DMS153 (cell line): Measurements from ENCODE around the gene DISC1.

Source experiments
- DNase-seq: peaks from one replicate; lab custom pipeline; 2025; lab: John Stamatoyannopoulos, UW

DISC1 gene

DNA sequence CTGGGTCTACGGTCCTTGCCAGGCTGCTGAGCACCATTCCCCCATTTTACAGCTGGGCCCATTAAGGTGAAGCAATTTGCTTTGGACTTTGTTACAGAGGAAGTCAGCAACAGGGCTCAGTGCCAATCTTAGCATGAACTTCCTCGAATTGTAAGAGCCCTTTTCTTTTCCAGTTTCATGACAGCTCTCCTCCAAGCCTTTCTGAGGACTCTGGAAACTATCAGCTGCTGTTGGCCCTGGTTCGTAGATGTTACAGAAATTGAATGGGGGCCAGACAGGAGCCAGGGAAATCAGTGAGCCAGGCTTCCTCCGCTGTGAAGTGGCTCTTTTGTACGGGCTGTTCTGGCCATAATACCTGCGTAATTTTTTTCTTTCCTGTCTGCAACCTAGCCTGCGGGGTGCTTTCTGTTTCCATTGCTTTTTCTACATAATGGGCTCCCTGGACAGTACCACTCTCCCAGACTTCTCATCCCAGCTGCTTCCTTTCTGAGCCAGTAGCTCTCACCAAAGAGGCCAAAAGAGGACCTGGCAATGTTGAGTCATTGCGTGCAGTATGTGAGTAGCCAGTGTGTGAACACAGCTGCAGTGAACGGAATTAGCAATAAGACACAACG is 386.3 kb downstream of the DISC1 start:
- DNase-seq, result peak; percentile 91

DNA sequence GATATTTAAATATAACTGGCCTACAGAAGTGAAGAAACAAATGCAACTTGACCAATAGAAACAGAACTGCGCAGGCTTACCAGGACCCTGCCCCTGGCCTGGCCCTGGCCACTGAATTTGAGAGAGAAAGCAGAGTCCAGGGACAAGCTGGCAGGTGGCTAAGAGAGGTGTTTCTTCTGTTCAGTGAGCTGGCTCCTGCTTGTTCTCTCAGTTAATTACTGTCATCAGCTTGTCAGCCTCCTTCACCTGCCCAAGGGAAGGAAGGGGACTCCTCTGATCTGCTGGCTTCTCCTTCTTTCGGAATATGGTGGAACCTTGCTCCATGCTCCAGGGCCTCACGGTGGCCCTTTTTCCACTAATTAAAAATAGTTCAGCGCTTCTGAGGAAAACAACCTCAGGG is 388.4 kb downstream of the DISC1 start:
- no peak for DNase-seq

DNA sequence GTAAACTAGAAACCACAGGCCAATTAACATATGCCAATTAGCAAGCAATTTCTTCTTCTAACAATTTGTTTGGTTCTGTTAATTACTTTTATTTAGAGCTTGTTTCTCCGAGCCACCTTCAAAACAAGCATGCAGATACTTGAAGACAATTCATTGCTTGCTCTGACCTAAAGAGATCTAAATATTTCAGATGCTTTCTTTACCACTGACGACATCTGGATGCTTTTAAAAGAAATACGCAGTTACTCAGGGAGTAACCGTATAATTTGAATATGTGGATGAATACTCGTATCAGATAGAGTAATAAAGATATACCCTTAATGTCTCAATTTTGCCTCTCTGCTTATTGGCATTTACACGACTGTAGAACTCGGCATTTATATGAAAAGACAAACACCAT is 390.0 kb downstream of the DISC1 start:
- DNase-seq, result no peak

DNA sequence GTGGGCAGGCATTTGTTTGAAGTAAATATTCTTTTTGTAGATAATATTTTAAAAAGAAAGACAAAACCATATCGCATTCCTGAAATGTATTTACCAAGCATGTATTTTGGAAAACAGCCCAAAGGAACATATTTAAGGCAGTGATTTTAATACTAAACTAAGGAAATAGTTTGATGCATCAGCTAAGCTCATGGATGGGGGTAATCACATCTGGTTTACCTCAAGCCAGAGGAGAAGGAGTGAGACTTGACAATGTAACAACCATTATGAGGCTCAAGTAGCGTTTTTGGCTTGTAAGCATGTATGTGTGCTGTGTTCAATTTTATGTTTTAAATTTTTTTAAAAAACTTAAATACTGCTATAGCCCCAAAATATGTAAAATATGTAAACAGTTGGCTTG is 390.5 kb downstream of the DISC1 start:
- DNase-seq, result no peak

DNA sequence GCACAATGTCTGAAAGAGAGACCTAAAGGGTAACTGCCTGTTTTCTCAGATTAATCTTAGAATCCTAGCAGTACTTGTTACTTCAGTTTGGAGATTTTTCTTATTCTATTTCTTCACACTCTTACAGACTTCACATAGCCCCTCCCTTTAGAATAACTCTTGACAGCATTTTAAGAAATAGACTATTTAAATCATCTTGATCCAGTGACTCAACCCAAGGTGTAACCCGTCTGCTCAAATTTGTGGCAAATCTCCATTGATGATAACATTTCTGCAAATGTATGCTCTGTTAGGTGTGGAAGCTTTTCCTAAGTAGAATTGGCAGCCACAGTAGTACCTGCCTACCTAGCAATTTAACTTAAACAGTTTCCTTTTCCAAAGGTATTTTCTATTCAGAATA is 391.2 kb downstream of the DISC1 start:
- no peak for DNase-seq

DNA sequence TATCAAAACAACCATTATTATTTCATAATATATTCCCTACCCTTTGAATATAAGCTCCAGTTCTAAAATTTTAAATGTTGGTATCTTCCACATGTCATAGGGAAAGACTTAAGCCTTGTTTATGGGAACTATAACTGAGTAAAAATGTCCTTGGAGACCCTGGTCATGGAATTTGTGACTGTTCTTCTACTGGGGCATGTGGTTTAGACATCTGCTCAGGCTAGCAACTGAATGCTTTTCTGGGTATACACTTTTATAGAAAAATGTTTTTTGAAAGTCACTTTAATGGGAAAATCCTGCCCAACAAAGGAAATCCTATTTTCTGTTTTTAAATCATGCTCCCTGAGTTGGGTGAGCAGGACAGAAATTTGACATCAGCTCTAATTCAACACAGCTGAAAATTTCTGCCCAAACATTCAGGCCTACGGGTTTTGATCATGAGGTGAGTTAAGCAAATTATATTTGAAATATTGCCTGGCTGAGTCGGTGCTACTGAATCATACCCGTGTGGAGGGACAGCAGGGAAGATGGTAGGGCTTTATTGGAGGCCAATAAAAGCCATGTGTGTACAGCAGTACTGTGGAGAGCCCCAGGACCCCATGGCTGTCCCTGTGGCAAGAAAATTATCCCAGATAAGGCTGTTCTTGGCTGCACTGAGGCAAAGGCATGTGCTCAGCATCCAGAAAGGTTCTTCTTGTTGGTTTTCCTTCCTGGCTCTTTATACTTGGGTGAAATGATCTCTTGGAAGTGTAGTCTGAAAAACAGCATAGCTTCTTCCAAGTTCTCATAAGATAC is 391.8 kb downstream of the DISC1 start:
- no peak for DNase-seq

DNA sequence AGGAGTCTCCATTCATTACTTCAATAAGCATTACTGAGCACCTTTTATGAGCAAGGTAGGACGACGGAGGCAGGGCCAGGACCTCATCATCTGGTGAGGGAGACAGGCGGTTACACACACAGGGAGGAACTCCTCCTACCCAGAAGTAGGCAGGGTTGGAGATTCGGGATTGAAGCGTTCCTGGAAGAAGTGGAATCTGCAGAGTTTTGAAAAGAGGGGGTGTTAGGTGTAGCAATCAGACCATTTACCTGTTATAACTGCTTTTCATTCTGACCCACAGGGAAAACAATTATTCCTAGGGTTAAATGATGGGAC is 392.4 kb downstream of the DISC1 start:
- no peak for DNase-seq

DNA sequence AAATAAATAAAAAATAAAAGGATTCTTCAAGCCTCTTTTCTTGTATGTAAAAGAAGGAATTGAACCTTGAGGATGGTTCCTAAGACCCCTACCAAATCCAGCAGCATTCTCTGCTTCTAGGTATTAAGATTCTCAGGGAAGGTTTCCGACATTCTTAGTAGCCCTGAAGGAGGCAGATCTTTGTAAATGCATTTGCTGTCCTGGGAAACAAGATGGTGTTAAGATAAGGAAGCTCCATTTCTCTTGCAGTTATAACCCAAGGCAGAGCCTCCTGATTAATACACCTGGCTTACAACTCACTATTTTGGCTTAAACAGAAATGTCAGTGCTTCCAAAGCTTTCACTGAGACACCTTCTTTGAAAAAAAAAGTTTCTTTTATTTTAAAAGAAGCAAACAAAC is 393.8 kb downstream of the DISC1 start:
- no peak for DNase-seq

DNA sequence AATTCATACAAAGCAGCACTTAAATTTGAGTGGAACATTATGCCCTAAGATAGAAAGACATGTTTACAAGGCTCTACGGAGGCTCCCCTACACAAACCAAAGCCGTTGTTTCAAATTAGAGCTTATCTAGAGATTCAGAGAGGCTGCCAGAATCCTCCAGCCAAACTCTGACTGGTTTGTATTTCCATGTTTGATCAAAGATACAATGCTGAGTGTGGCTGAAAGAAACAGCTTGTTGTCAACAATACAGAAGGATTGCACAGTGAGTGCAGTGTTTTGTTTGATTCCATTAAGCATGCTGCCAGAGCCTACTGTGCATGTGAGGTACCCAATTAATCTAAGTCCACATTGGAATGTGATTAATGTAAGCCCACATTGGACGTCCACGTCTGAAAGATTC is 402.7 kb downstream of the DISC1 start:
- peak; percentile 53 for DNase-seq

DNA sequence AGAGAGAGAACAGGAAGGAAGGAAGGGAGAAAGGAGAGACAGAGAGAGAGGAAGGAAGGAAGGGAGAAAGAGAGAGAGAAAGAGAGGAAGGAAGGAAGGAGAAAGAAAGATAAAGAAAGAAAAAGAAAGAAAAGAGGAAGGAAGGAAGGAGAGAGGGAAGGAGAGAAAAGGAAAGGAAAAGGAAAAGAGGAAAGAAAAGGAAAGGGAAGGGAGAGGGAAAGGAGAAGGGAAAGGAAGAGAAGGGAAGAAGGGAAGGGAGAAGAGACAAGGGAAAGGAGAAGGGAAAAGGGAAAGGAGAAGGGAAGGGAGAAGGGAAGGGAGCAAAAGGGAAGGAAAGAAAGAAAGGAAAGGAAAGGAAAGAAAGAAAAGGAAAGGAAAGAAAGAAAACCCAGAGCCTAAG is 404.6 kb downstream of the DISC1 start:
- DNase-seq, result no peak

DNA sequence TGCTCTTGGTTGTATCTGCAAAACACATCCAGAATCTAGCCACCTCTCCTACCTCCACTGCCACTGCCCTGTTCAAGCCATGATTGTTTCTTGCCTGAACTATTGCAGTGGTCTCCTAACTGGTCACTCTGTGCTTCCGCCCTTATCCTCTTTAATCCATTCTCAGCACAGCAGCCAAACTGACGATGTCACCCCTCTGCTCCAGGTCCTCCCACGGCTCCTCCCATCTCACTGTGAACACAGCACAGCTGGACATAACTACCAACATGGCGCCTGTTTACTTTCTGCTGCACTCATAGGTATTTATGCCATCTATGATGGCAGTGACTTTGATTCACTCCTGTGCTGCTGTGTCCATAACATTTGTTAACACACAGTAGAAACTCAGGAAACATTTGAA is 406.7 kb downstream of the DISC1 start:
- DNase-seq, result peak; percentile 70

DNA sequence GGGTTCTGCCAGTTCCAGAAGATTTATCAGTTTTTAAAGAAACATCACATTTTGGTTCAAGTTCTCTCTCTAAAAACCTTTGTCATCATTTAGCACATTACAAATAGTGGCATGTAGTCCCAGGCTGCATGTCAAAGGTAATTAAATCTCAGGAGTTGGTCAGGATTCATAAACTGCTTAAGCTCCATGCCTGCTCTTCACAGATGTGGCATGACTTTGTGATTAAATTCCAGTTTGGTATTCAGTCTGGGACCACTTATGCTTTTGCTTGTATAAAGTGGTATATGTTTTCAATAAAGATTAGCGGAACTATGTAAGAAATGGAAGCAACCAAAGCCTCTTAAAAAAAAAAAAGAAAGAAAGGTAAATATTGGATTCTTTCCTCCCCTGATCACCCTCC is 408.0 kb downstream of the DISC1 start:
- DNase-seq, result no peak

DNA sequence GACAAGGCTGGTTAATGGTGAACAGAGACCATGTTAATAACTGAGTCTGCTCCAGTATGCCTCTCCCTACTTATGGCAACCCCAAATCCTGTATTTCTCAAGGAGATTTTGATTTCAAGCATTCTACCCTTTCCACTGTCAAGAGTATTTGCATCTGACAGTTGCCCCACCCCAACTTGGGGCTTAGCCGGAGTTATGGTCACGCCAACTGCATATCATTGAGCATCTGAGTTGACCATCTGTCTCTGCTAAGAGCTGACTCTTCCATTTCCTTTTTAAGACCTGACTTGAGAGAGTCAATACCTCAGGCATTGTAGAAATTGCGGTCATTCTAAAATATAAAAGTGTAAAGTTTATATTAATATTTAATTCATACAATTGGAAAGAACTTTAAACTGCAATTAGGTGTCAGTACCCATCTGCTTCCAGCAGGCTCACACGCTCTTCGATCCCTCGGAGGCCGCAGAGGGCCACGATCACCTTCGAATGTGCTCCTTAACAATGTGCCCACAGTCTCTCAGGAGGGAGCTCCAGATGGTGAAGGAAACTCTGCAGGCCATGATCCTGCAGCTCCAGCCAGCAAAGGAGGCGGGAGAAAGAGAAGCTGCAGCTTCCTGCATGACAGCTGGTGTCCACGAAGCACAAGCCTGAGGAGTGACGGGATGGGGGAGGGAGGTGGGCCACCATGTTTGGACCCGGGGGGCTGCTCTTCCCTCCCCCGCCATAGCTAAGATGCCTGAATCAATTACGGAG is 409.8 kb downstream of the DISC1 start:
- DNase-seq, result no peak

DNA sequence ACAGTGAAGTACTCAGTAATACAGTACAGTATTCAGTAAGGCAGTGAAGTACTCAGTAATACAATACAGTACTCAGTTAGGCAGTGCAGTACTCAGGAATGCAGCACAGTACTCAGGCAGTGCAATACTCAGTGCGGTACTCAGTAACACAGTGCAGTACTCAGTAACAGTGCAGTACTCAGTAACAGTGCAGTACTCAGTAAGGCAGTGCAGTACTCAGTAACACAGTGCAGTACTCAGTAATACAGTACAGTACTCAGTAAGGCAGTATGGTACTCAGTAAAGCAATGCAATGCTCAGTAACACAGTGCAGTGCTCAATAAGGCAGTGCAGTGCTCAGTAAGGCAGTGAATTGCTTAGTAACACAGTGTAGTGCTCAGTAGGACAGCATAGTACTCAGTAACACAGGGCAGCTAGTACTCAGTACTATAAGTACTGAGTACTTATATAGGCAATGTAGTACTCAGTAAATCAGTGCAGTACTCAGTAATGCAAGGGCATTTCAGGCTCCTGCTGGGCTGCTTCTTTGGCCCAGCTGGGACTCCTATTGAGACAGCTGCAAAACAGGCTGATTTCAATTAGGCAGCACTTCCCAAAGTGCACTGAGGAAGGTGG is 411.3 kb downstream of the DISC1 start:
- DNase-seq, result peak; percentile 37

DNA sequence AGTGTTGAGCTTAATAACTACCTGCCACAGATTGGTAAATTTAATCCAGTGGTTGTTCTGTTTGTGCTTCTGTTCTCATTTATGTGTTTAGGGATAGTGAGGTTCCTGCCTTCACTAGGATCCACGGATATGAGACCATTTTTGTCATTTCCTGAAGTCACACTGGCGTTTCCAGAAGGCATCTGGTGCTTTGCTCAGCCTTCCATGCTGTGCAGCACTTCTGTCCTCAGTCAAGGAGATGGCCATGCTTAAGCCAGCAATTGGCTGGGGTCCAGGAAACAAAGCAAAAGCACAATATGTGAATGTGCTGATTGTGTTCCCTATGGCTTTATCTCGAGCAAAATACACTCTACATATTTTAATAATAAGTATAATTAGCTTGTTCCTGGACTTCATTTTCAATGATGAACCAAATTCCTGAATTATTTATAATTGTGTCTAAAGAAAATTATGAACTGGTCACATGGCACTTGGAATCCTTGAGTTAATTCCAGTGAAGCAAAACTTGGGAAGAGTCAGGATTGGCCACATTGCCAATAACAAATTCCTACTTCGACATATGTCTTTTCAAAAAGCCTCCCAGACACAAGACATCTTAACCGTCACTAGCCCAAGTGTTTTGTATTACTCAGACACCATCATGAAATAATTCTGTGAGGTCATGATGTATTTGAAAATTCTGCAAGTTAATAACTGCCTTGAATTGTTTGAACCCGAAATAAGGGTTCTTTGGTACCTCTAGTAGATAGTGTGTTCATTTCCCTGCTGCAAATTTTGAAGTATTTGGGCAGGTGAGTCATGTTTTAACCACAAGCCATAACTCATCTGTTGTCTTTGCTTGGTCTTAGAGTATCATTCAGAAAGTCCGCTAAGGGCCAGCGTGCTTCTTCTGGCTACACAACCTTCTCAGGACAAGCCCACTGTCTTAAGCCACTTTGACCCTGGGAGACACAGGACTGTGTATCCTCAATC is 412.4 kb downstream of the DISC1 start:
- peak; percentile 34 for DNase-seq

DNA sequence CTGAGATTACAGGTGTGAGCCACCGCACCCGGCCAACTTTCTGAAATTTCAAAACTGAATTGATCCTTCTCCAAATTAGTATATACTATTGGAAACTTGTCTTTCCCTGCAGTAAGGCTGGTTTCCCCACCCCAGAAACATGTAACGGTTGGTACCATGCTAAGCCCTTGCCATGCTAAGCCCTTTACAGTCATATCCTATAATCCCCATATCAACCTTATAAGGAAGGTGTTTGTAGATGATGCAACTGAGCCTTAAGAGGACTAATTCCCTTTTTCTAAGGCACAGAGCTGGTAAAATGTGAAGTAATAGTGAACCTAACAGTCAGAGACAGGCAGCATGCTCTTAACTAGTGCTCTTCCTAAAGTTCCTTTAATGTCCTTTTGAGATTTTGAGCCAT is 413.7 kb downstream of the DISC1 start:
- DNase-seq, result no peak

DNA sequence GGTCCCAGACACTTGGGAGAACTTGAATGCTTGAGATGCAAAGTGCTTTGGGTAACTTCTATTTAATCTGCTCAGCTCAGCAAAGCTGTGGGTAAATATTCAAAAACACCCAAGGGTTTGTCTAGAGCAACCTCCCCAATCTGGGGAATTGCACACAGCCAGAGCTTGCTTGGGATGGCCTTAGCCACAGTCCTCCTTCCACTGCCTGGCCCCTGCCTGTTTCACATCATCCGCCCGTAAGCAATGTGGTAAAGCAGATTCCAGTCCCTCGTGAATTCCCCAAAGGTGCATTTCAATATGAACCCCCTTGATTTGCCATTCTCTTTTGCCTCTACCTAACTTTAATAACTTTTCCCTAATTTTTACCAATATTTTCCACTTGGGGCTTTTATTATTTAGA is 418.1 kb downstream of the DISC1 start:
- no peak for DNase-seq

DNA sequence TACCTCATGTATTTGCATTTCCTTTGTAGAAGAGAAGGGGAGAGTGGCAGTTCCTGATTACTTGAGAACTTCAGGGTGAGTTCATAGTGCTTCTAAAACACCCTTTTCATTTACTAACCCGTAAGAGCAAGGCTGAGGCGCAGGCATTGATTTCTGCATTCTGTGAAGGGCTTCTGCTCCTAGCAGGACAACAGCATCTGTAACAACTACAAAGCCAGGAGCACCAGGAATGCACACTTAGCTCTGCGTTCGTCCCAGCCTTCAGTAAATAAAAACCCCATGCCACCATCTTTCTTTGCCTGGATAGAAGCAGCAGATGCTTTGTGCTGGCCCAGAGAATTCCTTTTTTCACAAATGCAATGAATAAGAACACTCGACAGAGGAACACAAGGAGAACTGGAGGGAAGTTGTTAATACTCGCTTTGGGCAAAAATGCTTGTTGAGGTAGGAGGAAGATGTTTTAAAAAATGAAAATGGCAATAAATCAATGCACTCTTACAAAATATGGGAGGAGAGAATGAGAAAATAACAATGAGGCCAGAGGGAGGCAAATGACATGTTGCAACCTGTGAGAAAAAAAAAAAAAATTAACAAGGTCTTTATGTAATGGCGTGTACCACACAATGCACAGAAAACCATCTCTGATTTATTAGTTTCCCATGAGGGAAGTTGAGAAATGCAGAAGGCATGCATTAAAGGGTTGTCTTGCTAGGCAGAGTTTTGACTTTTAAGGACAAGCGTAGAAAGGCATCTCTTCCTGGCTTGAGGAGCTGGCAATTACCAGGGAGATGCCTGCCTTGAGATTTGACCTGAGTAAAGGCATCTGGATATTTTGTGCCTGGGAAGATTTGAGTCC is 418.8 kb downstream of the DISC1 start:
- DNase-seq, result no peak

DNA sequence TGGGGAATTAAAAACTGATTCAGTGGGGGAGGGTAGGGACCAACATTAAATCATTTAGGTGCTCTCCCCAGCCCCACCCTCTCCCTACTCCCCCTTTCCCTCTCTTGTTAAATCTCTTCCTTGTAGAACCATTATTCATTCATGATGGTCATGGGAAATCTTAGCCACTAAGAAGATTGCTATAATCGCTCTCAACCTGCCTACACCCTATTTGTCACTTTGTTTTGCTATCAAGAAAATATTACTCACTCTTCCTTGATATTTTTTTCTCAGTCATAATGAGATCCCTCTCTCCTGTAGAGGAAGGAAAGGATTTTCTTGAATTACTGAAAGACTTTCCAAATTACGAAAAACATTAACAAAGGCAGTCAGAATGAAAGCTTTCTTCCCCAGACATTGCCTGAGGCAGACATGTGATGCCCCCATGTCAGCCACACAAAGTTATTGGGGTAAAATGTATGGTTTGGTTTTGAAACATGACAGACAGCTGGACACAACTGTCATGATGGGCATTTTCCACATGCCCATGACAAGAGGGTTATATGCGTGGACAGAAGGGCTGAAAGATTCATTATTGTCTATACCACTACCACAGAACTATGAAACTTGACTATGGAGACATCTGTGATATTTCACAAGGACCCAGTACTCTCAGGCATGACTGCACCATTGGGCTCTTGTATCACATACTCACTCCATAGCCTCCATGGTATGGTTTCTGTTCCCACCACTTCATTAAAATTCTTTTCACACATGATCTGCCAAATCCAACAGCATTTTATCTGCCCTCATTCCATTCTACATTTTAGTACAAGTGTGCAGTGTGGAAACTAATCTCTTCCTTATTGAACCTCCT is 420.1 kb downstream of the DISC1 start:
- no peak for DNase-seq

DNA sequence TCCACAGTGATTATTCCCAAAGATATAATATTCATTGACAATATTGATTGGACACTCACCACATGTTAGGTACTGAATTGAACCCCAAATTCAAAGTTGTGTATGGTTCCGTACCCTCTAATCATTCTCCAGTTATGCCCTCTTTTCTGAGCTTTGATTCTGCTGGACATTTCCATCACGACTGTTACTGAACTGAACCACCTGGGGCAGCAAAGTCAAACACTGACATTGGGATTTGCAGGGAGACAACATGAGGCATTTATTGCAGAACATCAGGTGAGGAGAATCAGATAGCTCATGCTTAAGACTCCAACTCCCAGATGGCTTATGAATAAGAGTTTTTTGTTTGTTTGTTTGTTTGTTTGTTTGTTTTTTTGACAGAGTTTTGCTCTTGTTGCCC is 420.9 kb downstream of the DISC1 start:
- DNase-seq, result no peak
